ENCODE data around the gene ZBTB42. TPM values are rescaled to one million over a fixed set of nuclear protein-coding genes. Genes with fewer than 3 reads are reported as not detected.
"Not testable (repeated sequence)": the region's sequence is repeated elsewhere in the genome, so short reads cannot be mapped to it uniquely, and the experiment has no call there.

Gene ZBTB42
- total RNA-seq, 1 donor = 2.9 TPM

DNA sequence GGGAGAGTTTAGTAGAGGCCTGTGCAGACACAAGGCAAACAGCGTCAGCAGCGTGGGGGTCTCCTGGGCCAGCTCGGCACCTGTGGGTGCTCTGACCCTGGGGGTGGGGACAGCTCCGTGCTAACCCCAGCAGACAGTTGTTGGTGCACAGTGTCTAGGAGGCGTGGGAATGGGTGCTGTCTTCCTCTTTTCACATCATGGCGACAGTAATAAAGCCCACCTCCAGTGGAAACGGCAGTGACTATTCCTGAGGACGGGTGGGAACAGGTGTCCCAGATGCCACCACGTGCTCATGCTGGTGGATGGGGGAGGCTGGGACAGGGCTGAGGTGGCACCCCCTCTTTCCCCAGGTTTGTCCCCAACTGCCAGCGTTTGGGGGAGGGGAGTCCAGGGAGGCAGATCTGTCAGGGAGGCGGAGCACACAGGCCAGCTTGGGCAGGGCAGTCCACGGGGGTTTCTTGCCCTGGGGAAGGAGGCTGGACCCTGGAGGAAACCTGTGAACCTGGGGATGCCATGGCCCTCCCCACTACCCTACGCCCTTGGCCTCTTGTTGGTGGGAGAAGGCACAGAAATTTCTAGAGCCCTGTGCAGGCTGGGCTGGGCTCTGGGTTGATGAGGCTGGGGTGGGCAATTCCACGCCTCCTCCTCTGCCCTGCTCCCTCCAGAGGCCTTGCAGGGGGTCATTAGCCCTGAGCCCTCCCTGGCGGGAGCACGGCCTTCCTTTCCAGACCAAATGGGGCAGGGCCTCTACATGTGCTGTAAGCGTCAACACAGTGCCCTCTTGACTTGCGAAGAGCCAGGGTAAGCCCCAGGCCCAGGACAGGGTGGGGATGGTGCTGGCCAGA, 3.8 kb downstream of the ZBTB42 start:
- Histone ChIP-seq H3K9me3 (ENCODE audit: low read depth, low read length) (no peaks in the 10 kb centered on the region), H3K27me3 (ENCODE audit: insufficient read depth, low read length) (no peaks in the 10 kb centered on the region), H3K4me3 (ENCODE audit: low read length) (no peak overlapping the region), H3K4me1 (ENCODE audit: insufficient read depth, low read length) (peaks cover 20% of the 10 kb centered on the region)

DNA sequence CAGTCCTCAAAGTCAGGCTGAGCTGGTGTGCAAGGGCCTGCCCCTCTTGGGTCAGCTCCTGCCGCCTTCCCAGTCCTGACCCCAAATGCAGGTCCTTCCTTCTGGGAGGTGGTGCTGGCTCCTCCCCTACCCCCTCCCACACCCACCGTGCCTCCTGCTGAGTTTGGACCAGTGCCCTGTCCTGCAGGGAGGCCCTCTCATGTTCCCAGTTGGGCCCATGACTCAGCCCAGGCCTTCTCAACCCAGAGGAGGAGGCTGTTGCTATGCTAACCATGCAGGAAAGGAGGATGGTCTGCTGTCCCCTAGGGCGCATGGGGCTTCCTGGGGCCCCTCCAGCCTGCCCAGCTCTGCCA, 4.4 kb downstream of the ZBTB42 start:
- Histone ChIP-seq H3K4me1 (ENCODE audit: insufficient read depth, low read length) (peaks cover 16% of the 10 kb centered on the region), H3K27me3 (ENCODE audit: insufficient read depth, low read length) (no peaks in the 10 kb centered on the region), H3K9me3 (ENCODE audit: low read depth, low read length) (no peaks in the 10 kb centered on the region), H3K4me3 (ENCODE audit: low read length) (no peak overlapping the region)

DNA sequence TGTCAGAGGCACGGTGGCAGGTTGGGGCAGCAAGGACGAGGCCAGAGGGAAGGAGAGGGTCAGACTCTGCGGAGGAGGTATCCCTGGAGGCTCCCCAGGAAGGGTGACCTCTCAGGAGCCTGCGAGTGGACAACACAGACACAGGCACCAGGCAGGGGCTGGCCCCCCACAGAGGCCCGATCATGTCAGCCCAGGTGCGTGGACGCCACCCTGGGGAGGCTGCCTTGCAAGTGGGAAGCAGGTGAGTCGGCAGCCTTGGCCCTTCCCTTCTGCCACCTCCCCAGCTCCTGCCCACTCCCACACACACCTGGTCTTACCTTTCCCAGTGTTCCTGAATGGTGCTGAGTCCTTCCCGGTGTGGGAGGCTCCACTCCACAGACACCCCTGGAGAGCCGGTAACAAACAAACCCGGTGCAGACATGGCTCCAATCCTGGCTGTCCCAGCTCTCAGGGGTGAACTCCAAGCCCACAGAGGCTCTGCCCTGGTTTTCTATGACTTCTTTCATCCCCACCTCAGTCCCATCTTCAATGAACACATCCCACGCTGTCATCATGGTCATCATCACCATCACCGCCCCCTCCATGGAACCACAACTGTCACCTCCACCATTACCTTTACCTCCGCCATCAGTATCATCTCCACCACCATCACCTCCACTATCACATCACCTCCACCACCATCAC, 5.2 kb downstream of the ZBTB42 start:
- Histone ChIP-seq H3K4me1 (ENCODE audit: insufficient read depth, low read length) (peaks cover 14% of the 10 kb centered on the region), H3K4me3 (ENCODE audit: low read length) (no peak overlapping the region), H3K9me3 (ENCODE audit: low read depth, low read length) (no peaks in the 10 kb centered on the region), H3K27me3 (ENCODE audit: insufficient read depth, low read length) (no peaks in the 10 kb centered on the region)

DNA sequence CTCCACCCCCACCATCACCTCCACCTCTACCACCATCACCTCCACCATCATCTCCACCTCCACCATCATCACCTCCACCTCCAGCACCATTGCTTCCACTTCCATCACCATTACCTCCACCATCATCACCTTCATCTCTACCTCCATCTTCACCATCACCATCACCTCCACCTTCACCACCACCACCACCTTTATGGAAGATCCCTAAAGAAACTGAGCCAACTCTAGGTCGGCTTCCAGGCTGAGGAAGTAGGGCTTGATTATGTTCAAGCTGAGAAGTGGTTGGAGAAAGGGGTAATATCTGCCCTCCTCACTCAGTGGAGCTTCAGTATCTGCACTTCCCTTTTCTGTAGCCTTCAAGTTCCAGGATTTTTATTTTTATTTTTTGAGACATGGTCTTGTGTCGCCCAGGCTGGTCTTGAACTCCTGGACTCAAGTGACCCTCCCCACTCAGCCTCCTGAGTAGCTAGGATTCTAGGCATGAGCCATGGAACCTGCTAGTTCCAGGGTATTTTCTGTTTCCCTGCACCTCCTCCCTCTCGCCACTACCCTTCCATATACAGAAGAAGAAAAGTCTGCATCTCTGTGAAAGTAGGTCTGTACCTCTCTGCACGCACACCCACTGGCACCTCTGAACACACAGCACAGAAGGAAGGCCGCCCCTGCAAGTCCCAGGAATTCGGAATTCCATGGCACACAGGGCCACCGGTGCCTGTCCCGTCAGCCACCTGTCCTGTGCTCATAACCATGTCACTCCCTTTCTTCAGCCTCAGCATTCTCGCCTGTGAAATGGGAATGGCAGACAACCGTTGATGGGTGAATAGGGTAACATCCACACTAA, 5.9 kb downstream of the ZBTB42 start:
- Histone ChIP-seq H3K27me3 (ENCODE audit: insufficient read depth, low read length) (no peaks in the 10 kb centered on the region), H3K9me3 (ENCODE audit: low read depth, low read length) (no peaks in the 10 kb centered on the region), H3K4me1 (ENCODE audit: insufficient read depth, low read length) (peaks cover 6% of the 10 kb centered on the region), H3K4me3 (ENCODE audit: low read length) (no peak overlapping the region)

GRCh38 chr14:104808456-104808855, 7.6 kb downstream of the ZBTB42 start:
- Histone ChIP-seq H3K4me1 (ENCODE audit: insufficient read depth, low read length) (no peaks in the 10 kb centered on the region), H3K4me3 (ENCODE audit: low read length) (no peak overlapping the region), H3K27me3 (ENCODE audit: insufficient read depth, low read length) (no peaks in the 10 kb centered on the region), H3K9me3 (ENCODE audit: low read depth, low read length) (no peaks in the 10 kb centered on the region)

DNA sequence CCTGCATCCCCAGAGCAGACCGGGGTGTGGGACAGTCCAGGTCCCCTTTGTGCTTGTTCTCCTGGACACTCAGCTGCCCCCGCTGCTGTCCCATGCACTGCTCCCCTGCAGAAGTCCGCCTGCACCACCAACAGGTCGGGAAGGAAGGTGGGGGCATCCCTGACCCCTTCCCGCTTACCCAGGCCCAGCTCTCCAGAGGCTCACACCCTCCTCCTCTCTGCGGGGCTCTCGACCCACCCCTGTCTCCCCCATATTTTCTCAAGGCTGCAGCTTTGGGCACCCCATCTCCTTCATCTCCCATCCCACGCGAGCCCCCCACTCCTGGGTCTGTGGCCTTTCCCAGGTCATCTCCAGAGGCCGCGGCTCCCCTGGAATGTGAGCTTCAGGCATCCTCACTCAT, 9.4 kb downstream of the ZBTB42 start:
- Histone ChIP-seq H3K9me3 (ENCODE audit: low read depth, low read length) (no peaks in the 10 kb centered on the region), H3K27me3 (ENCODE audit: insufficient read depth, low read length) (no peaks in the 10 kb centered on the region)

DNA sequence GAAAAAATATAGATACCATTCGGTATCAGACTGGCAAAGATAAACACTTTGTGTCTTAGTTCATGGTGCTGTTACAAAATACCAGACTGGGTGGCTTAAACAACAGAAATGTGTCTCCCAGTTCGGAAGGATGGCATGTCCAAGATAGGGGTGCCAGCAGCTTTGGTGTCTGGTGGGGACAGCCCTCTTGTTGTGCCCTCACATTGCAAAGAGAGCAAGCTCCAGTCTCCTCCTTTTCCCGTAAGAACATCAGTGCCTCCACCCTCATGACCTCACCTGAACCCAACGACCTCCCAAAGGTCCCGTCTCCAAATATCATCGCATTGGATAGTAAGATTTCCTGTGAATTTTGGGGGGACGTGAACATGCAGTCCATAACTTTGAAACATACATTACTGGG, 12.4 kb downstream of the ZBTB42 start:
- no peaks in the 10 kb centered on the region for H3K9me3 ChIP-seq (ENCODE audit: low read depth, low read length)
- H3K27me3 ChIP-seq (ENCODE audit: insufficient read depth, low read length) = no peaks in the 10 kb centered on the region
- H3K4me3 ChIP-seq (ENCODE audit: low read length) = no peak overlapping the region
- H3K4me1 ChIP-seq (ENCODE audit: insufficient read depth, low read length) = peaks cover 26% of the 10 kb centered on the region

More for the DNA sequence above, 9.4 kb downstream of the ZBTB42 start:
- no peak overlapping the region for H3K4me3 ChIP-seq (ENCODE audit: low read length)
- peaks cover 13% of the 10 kb centered on the region for H3K4me1 ChIP-seq (ENCODE audit: insufficient read depth, low read length)

GRCh38 chr14:104814701-104815100, 13.8 kb downstream of the ZBTB42 start:
- not testable (repeated sequence) for H3K27me3 ChIP-seq (ENCODE audit: insufficient read depth, low read length); H3K9me3 ChIP-seq (ENCODE audit: low read depth, low read length); H3K4me3 ChIP-seq (ENCODE audit: low read length)
- peaks cover 26% of the 10 kb centered on the region for H3K4me1 ChIP-seq (ENCODE audit: insufficient read depth, low read length)

DNA sequence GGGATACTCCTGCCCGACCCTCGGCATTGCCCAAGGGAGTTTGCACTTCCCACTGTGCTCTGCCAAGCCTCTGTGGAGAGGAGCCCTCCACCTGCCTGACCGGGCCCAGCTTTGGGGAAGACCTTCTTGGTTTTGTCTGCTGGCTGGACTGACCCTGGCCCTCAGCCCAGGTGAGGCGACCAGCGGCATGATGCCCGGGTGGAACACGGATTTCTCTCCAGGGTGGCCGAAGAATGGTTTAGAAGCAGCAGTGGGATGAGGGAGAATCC, 15.6 kb downstream of the ZBTB42 start:
- Histone ChIP-seq H3K4me3 (ENCODE audit: low read length) (peak overlapping the region; percentile 72), H3K27me3 (ENCODE audit: insufficient read depth, low read length) (no peaks in the 10 kb centered on the region)

GRCh38 chr14:104817930-104818713, 17.2 kb downstream of the ZBTB42 start:
- H3K4me1 ChIP-seq (ENCODE audit: insufficient read depth, low read length) = peaks cover 26% of the 10 kb centered on the region

More for the DNA sequence above, 15.6 kb downstream of the ZBTB42 start:
- Histone ChIP-seq H3K9me3 (ENCODE audit: low read depth, low read length) (no peaks in the 10 kb centered on the region), H3K4me1 (ENCODE audit: insufficient read depth, low read length) (peaks cover 26% of the 10 kb centered on the region)

GRCh38 chr14:104818714-104819161, 17.8 kb downstream of the ZBTB42 start:
- no peak overlapping the region for H3K4me3 ChIP-seq (ENCODE audit: low read length)
- peaks cover 26% of the 10 kb centered on the region for H3K4me1 ChIP-seq (ENCODE audit: insufficient read depth, low read length)
- H3K27me3 ChIP-seq (ENCODE audit: insufficient read depth, low read length) = no peaks in the 10 kb centered on the region
- no peaks in the 10 kb centered on the region for H3K9me3 ChIP-seq (ENCODE audit: low read depth, low read length)

More at GRCh38 chr14:104817930-104818713, 17.2 kb downstream of the ZBTB42 start:
- no peaks in the 10 kb centered on the region for H3K27me3 ChIP-seq (ENCODE audit: insufficient read depth, low read length)
- H3K4me3 ChIP-seq (ENCODE audit: low read length) = no peak overlapping the region
- no peaks in the 10 kb centered on the region for H3K9me3 ChIP-seq (ENCODE audit: low read depth, low read length)

DNA sequence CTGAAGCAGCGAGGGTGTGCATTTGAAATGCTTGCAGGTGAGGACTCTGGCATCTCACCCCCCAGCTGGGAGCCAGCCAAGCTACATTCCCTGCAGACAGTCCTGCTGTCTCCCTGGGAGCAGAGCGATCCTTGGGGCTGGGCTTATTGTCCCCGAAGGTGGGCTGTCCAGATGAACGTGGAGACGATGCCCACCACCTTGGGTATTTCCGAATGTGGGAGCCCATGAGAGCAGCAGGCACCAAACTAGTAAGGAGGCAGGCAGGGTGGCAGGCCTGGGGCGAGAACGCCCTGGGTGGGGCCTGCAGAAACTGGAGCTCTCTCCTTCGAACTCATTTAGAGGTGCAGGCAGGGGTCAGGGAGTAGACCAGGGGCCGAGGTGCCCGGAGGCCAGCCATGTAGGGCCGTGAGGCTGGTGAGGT, 18.5 kb downstream of the ZBTB42 start:
- Histone ChIP-seq H3K4me1 (ENCODE audit: insufficient read depth, low read length) (peaks cover 22% of the 10 kb centered on the region), H3K27me3 (ENCODE audit: insufficient read depth, low read length) (peaks cover under 1% of the 10 kb centered on the region), H3K4me3 (ENCODE audit: low read length) (no peak overlapping the region), H3K9me3 (ENCODE audit: low read depth, low read length) (no peaks in the 10 kb centered on the region)

- H3K4me1 ChIP-seq (ENCODE audit: insufficient read depth, low read length) = peaks cover 16% of the 10 kb centered on the region
- no peaks in the 10 kb centered on the region for H3K9me3 ChIP-seq (ENCODE audit: low read depth, low read length)
- H3K27me3 ChIP-seq (ENCODE audit: insufficient read depth, low read length) = peaks cover 12% of the 10 kb centered on the region
- no peak overlapping the region for H3K4me3 ChIP-seq (ENCODE audit: low read length)
Observed at GRCh38 chr14:104820669-104821228, 19.8 kb downstream of the ZBTB42 start.

GRCh38 chr14:104821229-104821945, 20.5 kb downstream of the ZBTB42 start:
- peaks cover 13% of the 10 kb centered on the region for H3K27me3 ChIP-seq (ENCODE audit: insufficient read depth, low read length)
- H3K4me3 ChIP-seq (ENCODE audit: low read length) = no peak overlapping the region
- peaks cover 18% of the 10 kb centered on the region for H3K4me1 ChIP-seq (ENCODE audit: insufficient read depth, low read length)
- no peaks in the 10 kb centered on the region for H3K9me3 ChIP-seq (ENCODE audit: low read depth, low read length)

Data from mononuclear cell (primary cell).